Measurements from ENCODE around the gene DIDO1. TPM values are rescaled to one million over a fixed set of nuclear protein-coding genes. Genes with fewer than 3 reads are reported as not detected.

DIDO1 gene
- total RNA-seq, 2 donors from 2014 or later: 34.7 to 37.5 TPM

DNA sequence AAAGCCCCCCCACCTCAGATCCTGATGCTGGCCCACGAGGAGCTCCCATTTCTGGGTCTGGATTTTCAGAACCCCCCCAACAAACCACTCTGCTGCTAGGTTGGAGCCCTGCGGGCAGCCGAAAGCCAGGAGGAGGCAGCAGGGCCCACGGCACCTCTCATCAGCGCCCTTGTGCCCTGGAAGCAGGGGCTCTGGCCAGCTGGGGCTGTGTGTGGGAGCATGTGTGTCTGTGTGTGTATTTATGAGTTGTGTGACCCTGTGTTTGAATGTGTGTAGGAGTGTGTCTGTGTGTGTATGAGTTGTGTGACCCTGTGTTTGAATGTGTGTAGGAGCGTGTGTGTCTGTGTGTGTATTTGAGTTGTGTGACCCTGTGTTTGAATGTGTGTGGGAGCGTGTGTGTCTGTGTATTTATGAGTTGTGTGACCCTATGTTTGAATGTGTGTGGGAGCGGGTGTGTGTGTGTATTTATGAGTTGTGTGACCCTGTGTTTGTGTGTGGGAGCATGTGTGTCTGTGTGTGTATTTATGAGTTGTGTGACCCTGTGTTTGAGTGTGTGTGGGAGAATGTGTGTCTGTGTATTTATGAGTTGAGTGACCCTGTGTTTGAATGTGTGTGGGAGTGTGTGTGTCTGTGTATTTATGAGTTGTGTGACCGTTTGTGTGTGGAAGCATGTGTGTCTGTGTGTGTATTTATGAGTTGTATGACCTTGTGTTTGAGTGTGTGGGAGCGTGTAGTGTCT, 45.1 kb upstream of the DIDO1 start:
- H3K9me3 ChIP-seq: no peaks in the 10 kb centered on the region
- TF ChIP-seq, protein P1, sequence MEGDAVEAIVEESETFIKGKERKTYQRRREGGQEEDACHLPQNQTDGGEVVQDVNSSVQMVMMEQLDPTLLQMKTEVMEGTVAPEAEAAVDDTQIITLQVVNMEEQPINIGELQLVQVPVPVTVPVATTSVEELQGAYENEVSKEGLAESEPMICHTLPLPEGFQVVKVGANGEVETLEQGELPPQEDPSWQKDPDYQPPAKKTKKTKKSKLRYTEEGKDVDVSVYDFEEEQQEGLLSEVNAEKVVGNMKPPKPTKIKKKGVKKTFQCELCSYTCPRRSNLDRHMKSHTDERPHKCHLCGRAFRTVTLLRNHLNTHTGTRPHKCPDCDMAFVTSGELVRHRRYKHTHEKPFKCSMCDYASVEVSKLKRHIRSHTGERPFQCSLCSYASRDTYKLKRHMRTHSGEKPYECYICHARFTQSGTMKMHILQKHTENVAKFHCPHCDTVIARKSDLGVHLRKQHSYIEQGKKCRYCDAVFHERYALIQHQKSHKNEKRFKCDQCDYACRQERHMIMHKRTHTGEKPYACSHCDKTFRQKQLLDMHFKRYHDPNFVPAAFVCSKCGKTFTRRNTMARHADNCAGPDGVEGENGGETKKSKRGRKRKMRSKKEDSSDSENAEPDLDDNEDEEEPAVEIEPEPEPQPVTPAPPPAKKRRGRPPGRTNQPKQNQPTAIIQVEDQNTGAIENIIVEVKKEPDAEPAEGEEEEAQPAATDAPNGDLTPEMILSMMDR (IDR thresholded peaks at IDR 0.05): no peak
- H3K27ac ChIP-seq: no peak overlapping the region
- H3K27me3 ChIP-seq: peaks cover 7 to 18% of the 10 kb centered on the region in 2 donors
- H3K4me3 ChIP-seq: no peak overlapping the region
- peaks cover 0 to 8% of the 10 kb centered on the region in 2 donors for H3K4me1 ChIP-seq
- no peaks in the 10 kb centered on the region for H3K36me3 ChIP-seq
- DNase-seq (ENCODE audit: low spot score): no peak

DNA sequence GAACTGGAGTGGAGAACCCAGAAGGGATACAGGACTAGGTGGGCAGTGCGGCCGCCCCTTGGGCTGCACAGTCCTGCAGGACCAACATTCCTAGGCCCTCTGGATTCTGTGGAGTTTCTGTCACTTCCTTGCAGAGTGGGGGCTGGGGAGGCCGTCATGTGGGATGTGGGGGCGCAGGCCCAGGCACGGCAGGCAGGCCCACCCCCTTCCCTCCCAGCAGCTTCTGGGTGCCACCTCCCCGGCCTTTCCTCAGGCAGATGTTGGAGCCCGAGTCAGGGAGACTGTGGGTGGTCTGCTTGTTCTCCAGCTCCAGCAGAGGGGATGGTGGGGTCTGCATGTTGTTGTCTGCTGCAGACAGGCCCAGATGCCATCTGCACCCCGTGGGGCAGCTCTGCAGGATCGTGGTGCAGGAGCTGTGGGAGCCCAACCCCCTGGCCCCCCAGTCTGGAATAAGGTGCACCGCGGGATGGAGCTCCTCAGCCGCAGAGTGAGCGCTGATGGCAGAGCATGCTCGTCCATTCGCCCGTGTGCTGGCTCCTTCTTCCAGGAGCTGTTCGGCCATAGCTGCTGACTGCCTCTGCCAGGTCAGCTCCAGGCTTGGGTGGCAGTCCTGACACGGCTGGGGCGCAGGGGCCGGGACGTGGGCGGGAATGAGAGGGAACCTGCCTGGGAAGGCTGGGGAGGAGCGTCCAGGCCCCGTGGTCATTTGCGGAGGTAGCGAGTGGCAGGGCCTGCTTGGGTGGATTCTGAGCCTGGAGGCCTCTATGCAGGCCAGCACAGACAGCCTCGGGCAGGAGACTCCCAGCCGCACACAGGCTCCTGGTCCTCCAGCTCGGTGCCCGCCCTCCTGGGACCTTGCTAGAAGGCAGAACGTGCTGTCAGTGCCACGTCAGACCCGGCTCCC, 44.3 kb upstream of the DIDO1 start:
- DNase-seq (ENCODE audit: low spot score): no peak
- H3K27ac ChIP-seq: no peak overlapping the region
- TF ChIP-seq, protein P1 (IDR thresholded peaks at IDR 0.05): no peak
- H3K36me3 ChIP-seq: no peaks in the 10 kb centered on the region
- no peaks in the 10 kb centered on the region for H3K9me3 ChIP-seq
- H3K4me3 ChIP-seq: no peak overlapping the region
- peaks cover 7 to 18% of the 10 kb centered on the region in 2 donors for H3K27me3 ChIP-seq
- H3K4me1 ChIP-seq: peaks cover 0 to 8% of the 10 kb centered on the region in 2 donors

DNA sequence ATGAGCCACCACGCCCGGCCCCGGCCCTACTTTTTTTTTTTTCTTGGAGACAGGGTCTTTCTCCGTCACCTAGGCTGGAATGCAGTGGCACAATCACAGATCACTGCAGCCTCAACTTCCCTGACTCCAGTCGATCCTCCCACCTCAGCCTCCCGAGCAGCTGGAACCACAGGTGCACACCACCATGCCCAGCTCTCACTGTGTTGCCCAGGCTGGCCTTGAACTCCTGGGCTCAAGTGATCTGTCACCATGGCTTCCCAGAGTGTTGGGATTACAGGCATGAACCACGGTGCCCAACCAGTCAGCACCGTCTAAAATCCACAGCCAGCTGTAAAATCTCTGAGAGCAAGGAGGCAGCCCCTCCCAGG, 43.6 kb upstream of the DIDO1 start:
- no peaks in the 10 kb centered on the region for H3K9me3 ChIP-seq
- DNase-seq (ENCODE audit: low spot score): no peak
- H3K4me3 ChIP-seq: no peak overlapping the region
- peaks cover 7 to 12% of the 10 kb centered on the region in 2 donors for H3K27me3 ChIP-seq
- peaks cover 0 to 8% of the 10 kb centered on the region in 2 donors for H3K4me1 ChIP-seq
- H3K36me3 ChIP-seq: no peaks in the 10 kb centered on the region
- TF ChIP-seq, protein P1 (IDR thresholded peaks at IDR 0.05): no peak
- H3K27ac ChIP-seq: no peak overlapping the region

DNA sequence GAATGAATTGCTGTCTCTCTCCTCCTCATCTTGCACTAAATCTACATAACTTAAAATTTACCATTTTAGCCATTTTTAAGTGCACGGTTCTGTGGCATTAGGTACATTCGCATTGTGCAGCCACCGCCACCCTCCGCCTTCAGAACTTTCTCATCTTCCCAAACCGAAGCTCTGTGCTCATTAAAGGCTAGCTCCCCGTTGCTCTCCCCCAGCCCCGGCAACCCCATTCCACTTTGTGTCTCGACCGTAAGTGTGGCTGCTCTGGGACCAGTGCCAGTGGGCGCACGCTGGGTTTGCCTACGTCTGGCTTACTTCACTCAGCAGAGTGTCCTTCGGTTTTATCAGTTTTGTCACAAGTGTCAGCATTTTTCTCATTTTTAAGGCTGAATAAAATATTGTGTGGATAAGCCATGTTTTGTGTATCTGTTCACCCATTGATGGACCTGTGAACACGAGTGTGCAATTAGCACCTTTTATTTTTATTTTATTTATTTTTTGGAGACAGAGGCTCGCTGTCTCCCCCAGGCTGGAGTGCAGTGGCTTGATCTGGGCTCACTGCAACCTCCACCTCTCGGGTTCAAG, 43.0 kb upstream of the DIDO1 start:
- TF ChIP-seq, protein P1 (IDR thresholded peaks at IDR 0.05): no peak
- no peak overlapping the region for H3K4me3 ChIP-seq
- no peak for DNase-seq (ENCODE audit: low spot score)
- no peak overlapping the region for H3K27ac ChIP-seq
- peaks cover 2 to 5% of the 10 kb centered on the region in 2 donors for H3K27me3 ChIP-seq
- H3K9me3 ChIP-seq: no peaks in the 10 kb centered on the region
- no peaks in the 10 kb centered on the region for H3K36me3 ChIP-seq
- peaks cover 0 to 8% of the 10 kb centered on the region in 2 donors for H3K4me1 ChIP-seq

DNA sequence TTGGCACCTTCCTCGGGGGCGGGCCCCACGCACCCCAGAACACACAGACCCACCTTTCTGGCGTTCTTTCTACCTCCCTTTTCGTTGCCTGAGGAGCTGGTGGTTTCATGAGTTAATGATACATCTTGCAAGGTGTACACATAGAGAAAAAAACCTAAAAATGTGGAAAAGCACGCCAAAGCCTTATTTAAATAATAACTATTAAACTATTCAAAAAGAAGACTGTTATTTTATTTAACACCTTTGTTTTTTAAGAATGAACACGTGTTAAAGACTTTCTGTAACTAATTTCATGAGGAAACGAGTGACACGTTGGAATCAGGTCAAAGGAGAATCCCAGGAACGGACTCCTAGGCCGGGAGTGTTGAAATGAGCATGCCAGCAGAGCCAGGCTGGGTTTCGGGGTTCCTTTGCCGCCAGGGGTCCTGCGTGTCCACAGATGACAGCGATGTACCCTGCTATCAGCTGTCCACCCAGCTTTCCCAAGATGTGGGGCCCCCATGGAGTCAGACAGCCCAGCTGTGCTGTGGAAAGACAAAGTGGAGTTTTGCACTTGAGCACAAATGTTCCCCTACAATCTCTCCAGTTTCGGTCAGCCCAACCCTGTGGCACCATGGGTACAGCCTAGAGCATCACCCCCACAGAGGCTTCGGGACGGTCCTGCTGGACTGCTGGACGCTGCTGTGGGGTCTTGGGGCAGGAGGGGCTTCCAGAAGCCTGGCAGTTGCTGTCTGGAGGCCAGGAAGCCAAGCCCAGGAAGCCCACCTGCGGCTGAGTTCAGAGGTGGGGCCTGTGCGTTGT, 42.3 kb upstream of the DIDO1 start:
- H3K4me1 ChIP-seq: peaks cover 0 to 8% of the 10 kb centered on the region in 2 donors
- no peaks in the 10 kb centered on the region for H3K27me3 ChIP-seq
- no peaks in the 10 kb centered on the region for H3K9me3 ChIP-seq
- H3K4me3 ChIP-seq: no peak overlapping the region
- no peak overlapping the region for H3K27ac ChIP-seq
- H3K36me3 ChIP-seq: no peaks in the 10 kb centered on the region
- TF ChIP-seq, protein P1 (IDR thresholded peaks at IDR 0.05): no peak
- no peak for DNase-seq (ENCODE audit: low spot score)
